Central memory CD8-positive, alpha-beta T cell (primary cell): ENCODE data around the gene KCNA3.

ENCODE experiments used
- ATAC-seq: fragments of 150-1000 bp; cut with Tn5 transposase; replicated peaks from 2 replicates; pipeline ENCODE4 v1.10.0; 2022; ENCODE audit warnings: mild to moderate bottlenecking, moderate FRiP score, moderate number of reproducible peaks; ENCODE audit not compliant: poor library complexity, severe bottlenecking; ENCODE audit errors: extremely low read depth
- DNase-seq, 2 donors: peaks; one replicate each; pipeline ENCODE4 v3.0.0; 2021; ENCODE audit warnings: low spot score in 2 of 2
- H3K27ac Mint-ChIP-seq: one replicate; pipeline ENCODE4 v1.8.0; 2022; ENCODE audit warnings: low read depth, mild to moderate bottlenecking, moderate library complexity, mixed read lengths
- H3K27me3 Mint-ChIP-seq: one replicate; pipeline ENCODE4 v1.8.0; 2022; ENCODE audit warnings: mixed read lengths
- H3K36me3 Mint-ChIP-seq: one replicate; pipeline ENCODE4 v1.8.0; 2022; ENCODE audit warnings: mild to moderate bottlenecking, moderate library complexity, mixed read lengths; ENCODE audit not compliant: insufficient read depth
- H3K4me1 Mint-ChIP-seq: one replicate; pipeline ENCODE4 v1.8.0; 2022; ENCODE audit warnings: mixed read lengths
- H3K4me3 Mint-ChIP-seq: one replicate; pipeline ENCODE4 v1.8.0; 2022; ENCODE audit warnings: mild to moderate bottlenecking, moderate library complexity, mixed read lengths
- H3K9me3 Mint-ChIP-seq: one replicate; pipeline ENCODE4 v1.8.0; 2022; ENCODE audit warnings: mixed read lengths

The KCNA3 gene

DNA sequence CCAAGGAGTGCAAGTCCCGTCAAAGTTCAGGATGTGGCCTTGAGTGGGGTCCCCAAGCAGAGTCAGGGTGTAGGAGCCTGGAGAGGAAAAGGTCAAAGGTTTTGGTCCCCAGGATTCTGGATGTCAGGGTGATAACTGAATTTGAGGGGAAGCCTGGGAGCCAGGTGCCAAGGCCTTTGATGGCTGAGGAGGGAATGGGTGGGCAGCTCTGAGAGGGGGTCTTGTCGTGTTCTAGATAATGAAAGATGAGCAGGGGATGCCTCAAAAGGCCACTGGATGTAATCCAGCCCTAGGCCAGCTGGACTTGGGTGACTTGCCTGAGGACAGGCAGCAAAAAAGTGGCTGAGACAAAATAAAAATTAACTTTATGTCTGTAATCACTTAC is 41.1 kb downstream of the KCNA3 start:
- Mint-ChIP-seq H3K36me3 (no peaks in the 10 kb centered on the region), H3K4me3 (peak overlapping the region; percentile 17), H3K27me3 (no peaks in the 10 kb centered on the region), H3K9me3 (no peaks in the 10 kb centered on the region), H3K27ac (peak overlapping the region; percentile 93), H3K4me1 (peaks cover 45% of the 10 kb centered on the region)
- DNase-seq: no peak
- ATAC-seq: no peak

DNA sequence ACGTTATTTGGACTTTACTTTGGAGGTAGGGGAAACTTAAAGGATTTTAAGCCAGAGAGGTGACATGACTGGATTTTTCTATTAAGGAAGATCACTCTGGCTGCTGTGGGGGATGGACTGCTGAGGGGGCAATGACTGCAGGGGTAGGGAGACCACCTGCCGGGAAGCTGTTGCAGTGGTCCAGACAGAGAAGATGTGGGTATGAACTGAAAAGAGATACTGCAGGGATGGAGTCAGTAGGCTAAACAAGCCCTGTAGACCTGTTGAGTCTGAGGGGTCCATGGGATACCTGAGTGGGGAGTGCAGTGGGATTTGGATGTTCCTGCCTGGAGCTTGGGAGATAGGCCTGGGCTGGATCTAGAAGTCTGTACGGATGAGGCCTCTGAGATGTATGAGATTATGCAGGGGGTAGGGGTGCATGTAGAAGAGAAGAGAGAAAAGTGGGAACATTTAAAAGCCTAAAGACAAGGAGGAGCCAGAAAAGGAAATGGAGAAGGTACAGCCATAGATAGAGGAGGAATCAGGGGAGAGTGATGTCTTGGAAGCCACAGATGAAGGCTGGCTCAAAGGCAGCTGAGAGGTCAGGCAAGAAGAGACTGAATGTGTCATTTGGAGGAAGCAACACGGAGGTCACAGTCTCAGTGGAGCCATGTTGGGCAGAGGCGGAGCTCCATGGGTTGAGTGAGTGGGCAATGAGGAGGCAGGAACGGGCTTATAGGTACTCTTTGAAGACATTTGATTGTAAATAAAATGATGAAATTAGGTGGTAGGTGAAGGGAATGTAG is 42.7 kb downstream of the KCNA3 start:
- H3K9me3 Mint-ChIP-seq: no peaks in the 10 kb centered on the region
- H3K27me3 Mint-ChIP-seq: no peaks in the 10 kb centered on the region

DNA sequence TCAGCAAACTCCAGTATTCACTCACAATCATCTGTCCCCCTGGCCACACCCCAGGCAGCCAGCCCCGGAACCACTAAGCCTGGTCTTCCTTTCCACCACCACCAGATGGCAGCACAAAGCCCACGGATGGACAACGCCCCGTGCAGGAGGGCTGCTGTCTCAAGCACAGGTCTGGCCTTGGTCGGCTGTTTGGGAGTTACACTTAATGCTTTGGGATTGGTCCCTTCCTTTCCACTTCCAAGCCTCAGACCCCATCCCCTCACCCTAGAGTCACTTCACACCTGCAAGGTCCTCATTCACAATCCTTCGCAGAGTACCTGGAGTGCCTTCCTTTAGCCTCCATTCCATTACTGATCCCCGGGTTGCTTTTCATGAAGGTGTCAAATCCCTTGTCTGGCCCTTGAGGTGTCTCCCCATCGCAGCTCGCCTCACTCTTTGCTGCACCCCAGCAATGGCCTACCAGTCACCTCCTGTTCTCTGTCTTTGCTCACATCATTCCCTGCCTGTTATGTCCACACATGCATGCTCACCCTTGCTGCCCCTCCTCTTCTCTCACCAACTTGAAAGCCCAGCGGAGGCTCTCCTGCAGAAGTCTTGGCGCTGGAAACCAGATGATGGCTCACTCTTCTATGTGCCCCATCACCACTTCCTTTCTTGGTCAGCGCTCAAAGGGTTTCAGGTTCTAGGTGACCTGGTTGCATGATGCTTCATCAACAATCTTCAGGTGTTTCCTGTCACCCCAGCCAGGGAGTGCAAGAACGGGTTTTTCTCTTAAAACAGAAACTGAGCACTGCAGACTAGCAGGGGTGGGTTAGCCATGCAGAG is 43.7 kb downstream of the KCNA3 start:
- ATAC-seq (peak; percentile 83), DNase-seq (peak; percentile 76)
- H3K4me3 Mint-ChIP-seq: no peak overlapping the region
- no peaks in the 10 kb centered on the region for H3K36me3 Mint-ChIP-seq
- H3K27ac Mint-ChIP-seq: no peak overlapping the region
- H3K9me3 Mint-ChIP-seq: no peaks in the 10 kb centered on the region
- no peaks in the 10 kb centered on the region for H3K27me3 Mint-ChIP-seq
- H3K4me1 Mint-ChIP-seq: peaks cover 24% of the 10 kb centered on the region

More for the DNA sequence above, 42.7 kb downstream of the KCNA3 start:
- no peak for DNase-seq
- Mint-ChIP-seq H3K4me3 (no peak overlapping the region), H3K27ac (no peak overlapping the region), H3K4me1 (peaks cover 30% of the 10 kb centered on the region), H3K36me3 (no peaks in the 10 kb centered on the region)
- ATAC-seq: no peak

DNA sequence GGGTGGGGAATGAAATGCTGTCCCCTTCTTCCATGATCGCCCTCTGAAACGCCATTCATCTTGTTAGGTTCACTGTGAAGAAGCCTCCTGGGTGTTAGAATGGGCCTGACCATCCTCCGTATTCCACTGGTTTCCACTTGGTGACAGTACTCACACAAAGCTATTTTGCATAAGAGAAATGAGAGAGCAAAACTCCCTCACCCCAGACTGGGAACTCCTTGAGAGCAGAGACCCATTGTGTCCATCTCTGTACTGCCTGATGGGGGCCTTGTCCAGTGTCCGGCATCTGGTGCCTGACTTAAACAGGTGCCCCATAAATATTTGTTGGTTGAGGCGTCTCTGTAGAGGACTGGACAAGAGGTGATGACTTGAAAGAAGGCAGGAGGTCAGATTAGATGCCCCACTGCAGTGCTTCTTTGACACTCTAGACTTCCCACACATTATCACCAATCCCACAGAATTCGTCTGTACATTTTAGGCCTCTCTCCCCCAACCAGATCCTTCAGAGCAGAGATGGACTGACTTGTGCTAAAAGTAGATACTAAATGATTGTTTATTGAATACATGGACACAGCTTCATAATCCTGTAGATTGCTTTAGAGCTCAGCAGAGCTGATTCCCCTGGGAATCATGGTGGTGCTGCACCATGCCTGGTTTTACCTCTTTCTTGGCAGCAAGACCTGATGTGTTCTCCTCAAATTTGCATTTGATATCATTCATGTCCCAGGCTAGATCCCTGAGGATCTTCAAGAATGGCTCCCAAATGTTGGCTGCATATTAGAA is 46.2 kb downstream of the KCNA3 start:
- Mint-ChIP-seq H3K4me3 (no peak overlapping the region), H3K9me3 (no peaks in the 10 kb centered on the region), H3K36me3 (no peaks in the 10 kb centered on the region), H3K27ac (no peak overlapping the region), H3K4me1 (peaks cover 4% of the 10 kb centered on the region), H3K27me3 (no peaks in the 10 kb centered on the region)
- ATAC-seq: no peak
- no peak for DNase-seq

DNA sequence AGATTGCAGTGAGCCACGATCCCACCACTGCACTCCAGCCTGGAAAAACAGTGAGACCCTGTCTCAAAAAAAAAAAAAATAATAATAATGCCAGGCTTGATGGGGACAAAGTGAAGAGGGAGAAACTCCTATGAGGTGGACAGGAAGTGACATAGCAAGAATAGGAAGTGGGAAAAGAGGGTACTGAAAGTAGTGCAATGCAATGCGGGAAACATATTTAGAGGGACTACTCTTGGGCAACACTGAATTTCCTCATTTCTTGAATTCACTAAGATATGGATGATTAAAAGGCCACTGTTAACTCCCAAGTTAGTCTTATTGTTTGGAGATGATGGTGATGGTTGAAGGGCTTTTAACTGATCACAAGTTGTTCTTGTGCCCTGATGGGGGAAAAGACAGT is 47.0 kb downstream of the KCNA3 start:
- no peak overlapping the region for H3K4me3 Mint-ChIP-seq
- H3K27me3 Mint-ChIP-seq: no peaks in the 10 kb centered on the region
- DNase-seq: no peak

DNA sequence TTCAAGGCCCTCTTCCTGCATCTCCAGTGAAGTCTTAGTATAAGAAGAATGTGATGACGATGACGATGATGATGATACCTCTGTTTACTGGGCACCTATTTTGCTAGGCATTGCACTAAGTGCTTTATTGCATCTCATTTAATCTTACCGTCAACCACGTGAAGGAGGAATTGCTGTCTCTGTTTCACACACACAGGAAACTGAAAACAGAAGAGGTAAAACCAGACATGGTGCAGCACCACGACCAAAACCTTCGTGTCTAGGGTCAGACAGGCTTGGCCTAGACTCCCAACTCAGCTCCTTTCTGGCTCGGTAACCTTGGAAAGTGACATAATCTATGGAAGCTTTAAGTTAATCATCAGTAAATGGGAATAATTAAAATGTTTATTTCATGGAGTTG is 47.9 kb downstream of the KCNA3 start:
- Mint-ChIP-seq H3K27ac (no peak overlapping the region), H3K36me3 (no peaks in the 10 kb centered on the region), H3K4me1 (peaks cover 4% of the 10 kb centered on the region), H3K27me3 (no peaks in the 10 kb centered on the region), H3K4me3 (no peak overlapping the region), H3K9me3 (no peaks in the 10 kb centered on the region)
- ATAC-seq: no peak
- DNase-seq: no peak

More for the DNA sequence above, 47.0 kb downstream of the KCNA3 start:
- no peak overlapping the region for H3K27ac Mint-ChIP-seq
- ATAC-seq: no peak
- H3K9me3 Mint-ChIP-seq: no peaks in the 10 kb centered on the region
- peaks cover 4% of the 10 kb centered on the region for H3K4me1 Mint-ChIP-seq
- H3K36me3 Mint-ChIP-seq: no peaks in the 10 kb centered on the region
